ENCODE measurements around the gene METTL16.

METTL16 gene

GRCh38 chr17:2380950-2381649, 130.6 kb downstream of the METTL16 start:
- DNase-seq (ENCODE audit: low spot score): no peak

GRCh38 chr17:2380226-2380922, 131.3 kb downstream of the METTL16 start:
- no peak for DNase-seq (ENCODE audit: low spot score)

- no peak for DNase-seq (ENCODE audit: low spot score)
Observed at GRCh38 chr17:2379489-2380225, 132.0 kb downstream of the METTL16 start.

- DNase-seq (ENCODE audit: low spot score): no peak
Observed at GRCh38 chr17:2378905-2379304, 132.8 kb downstream of the METTL16 start.

GRCh38 chr17:2377659-2378058, 134.0 kb downstream of the METTL16 start:
- no peak for DNase-seq (ENCODE audit: low spot score)

- no peak for DNase-seq (ENCODE audit: low spot score)
Observed at GRCh38 chr17:2376107-2376506, 135.6 kb downstream of the METTL16 start.

- no peak for DNase-seq (ENCODE audit: low spot score)
Observed at GRCh38 chr17:2375406-2375805, 136.3 kb downstream of the METTL16 start.

- DNase-seq (ENCODE audit: low spot score): no peak
Observed at GRCh38 chr17:2374549-2375285, 137.0 kb downstream of the METTL16 start.

GRCh38 chr17:2373179-2373578, 138.5 kb downstream of the METTL16 start:
- no peak for DNase-seq (ENCODE audit: low spot score)

GRCh38 chr17:2372681-2373080, 139.0 kb downstream of the METTL16 start:
- no peak for DNase-seq (ENCODE audit: low spot score)

GRCh38 chr17:2372180-2372579, 139.5 kb downstream of the METTL16 start:
- no peak for DNase-seq (ENCODE audit: low spot score)

GRCh38 chr17:2371183-2372130, 140.2 kb downstream of the METTL16 start:
- no peak for DNase-seq (ENCODE audit: low spot score)

GRCh38 chr17:2370211-2370589, 141.5 kb downstream of the METTL16 start:
- DNase-seq (ENCODE audit: low spot score): no peak

- no peak for DNase-seq (ENCODE audit: low spot score)
Observed at GRCh38 chr17:2369551-2370210, 142.0 kb downstream of the METTL16 start.

GRCh38 chr17:2369039-2369438, 142.6 kb downstream of the METTL16 start:
- DNase-seq (ENCODE audit: low spot score): no peak

- no peak for DNase-seq (ENCODE audit: low spot score)
Observed at GRCh38 chr17:2368359-2368758, 143.3 kb downstream of the METTL16 start.

GRCh38 chr17:2366747-2367494, 144.8 kb downstream of the METTL16 start:
- no peak for DNase-seq (ENCODE audit: low spot score)
